Stimulated activated CD8-positive, alpha-beta memory T cell treated with anti-CD3 and anti-CD28 coated beads, Interleukin-12 subunit alpha, Interleukin-12 subunit beta, amount 100 ng/mL, for 24 hours (primary cell): ENCODE measurements around the gene TNNT2.

ENCODE experiments used
- DNase-seq: peaks from one replicate; pipeline ENCODE4 v3.0.0-alpha.2; 2020; ENCODE audit errors: extremely low read depth

The TNNT2 gene

DNA sequence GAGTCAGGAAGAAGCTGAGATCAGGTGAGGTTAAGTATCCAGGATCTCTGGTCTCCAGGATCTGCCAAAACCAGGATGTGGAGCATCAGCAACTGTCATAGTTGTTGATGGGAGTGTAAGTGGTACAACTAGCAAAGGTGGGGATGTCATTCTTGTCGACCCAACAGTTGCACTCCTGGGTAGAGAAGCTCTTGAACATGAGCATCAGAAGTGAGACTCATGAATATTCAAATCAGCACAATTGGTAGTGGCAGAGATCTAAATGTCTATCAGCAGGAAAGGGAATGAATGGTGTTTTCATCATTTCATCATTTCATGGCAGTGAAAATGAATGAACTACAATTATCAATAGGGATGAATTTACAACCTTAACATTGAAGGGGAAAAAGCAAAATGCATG is 25.9 kb upstream of the TNNT2 start:
- DNase-seq = no peak

DNA sequence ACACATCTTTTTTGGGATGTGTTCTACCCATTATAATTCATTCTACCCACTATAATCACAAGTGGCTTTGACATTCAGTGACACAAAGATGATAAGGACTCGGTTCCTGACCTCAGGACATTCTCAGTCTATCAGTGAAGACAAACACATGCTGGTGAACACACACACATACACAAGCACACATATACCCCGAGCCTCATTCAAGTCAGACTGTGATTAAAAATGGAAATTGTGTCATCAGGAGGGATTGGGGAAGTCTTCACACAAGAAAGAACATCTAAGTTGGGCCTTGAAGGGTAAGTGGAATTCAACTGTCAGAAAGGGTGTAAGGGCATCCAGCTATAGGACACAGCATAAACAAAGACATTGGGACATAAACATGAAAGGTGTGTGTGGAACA is 24.2 kb upstream of the TNNT2 start:
- no peak for DNase-seq

DNA sequence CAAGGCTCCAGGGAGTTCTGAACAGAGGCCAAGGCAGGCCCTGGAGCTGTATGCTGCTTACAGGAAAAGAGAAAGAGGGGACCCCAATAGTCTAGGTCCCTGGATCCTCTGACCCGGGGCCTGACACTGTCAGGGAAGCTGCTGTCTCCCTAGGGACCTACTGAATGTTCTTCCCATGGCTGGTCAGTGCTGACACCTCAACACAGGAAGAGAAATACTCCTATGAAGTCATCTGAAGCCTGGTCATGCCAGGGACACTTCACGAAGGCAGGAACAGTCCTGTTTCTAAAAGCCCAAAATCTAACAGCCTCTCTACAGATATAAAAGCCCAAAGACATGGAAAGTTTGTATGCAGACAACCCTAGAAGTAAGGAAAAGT is 23.4 kb upstream of the TNNT2 start:
- DNase-seq = no peak

DNA sequence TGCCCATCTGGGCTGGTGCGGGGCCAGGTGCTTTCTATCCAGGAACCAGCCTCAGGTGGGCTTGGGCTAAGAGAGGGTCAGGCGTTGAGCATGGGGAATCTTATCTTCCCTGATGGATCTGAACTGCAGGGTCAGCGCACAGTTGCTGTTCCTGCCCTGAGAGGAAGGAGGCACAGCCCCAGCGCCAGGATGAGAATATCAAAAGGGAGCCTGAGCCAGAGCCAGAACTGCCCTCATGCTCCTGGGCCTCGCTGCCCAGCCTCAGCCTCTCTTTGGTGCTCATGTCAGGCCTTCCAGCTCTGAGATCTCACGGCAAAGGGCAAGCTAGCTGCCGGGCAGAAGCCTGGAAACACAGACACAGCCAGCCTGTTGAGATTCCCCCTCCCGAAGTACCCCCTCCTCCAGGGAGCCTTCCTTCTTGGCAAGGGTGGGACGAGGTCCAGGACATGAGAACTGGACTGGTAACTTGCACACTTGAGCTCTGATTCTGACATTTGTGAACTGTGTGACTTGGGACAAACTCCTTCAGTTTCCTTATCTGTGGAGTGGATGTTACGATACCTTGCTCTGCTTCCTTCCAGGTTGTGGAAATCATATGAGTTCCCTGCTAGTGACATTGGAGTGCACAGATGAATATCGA is 22.9 kb upstream of the TNNT2 start:
- DNase-seq = no peak

DNA sequence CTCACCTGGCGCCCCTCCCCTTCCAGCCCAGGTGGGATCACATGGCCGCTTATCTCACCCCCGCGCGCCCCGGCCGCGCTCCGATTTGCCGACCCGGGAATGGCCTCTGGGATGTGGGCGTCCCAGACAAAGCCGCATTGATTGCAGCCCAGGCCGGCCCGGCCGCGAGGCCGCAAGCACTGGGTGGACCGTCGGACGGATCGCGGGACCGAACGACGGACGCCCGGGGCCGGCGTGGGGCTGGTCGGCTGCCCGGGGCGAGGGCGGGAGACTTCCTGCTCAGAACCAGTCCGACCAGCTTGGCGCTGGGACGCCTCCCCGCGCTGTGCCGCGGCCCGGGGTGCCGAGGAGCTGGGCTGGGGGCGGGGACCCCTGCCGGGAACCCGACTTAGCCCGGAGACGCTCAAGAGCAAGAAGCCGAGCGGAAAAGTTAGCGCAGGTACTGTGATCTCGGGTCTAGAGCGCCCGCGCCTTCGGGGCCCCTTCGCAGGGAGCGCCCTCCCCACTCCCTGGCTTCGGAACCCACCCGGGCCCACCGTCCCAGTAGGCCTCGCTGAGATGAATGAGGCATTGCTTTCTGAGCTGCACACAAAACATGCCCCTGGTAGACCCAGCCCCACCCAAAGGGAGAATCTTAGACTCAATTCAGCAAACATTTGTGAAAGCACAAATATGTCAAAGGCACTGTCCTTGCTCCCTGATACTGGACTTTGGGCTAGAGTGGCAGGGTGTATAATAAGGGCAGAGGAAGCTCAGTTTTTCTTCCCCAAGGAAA is 22.1 kb upstream of the TNNT2 start:
- DNase-seq = no peak

DNA sequence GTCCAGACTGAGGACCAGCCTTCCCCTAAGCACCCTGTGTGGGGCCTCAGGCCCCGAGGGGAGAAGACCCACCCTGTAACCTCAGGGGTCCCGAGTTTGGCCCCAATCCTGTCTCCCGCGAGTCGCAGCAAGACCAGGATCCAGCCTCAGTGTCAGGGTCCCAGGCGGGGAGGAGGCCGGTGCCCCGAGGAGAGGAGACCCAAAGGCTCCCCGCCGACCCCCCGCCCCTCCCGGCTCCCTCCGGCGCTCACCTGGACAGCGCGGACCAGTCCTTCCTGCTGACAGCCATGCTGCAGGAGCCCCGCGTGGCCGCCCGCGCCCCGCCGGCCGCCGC is 21.5 kb upstream of the TNNT2 start, which contains the start of gene LAD1:
LAD1 (minus strand) TSS at position 307 of the 334 bp plus-strand sequence; CDS start at position 289, 18 bp downstream.
- DNase-seq = no peak

DNA sequence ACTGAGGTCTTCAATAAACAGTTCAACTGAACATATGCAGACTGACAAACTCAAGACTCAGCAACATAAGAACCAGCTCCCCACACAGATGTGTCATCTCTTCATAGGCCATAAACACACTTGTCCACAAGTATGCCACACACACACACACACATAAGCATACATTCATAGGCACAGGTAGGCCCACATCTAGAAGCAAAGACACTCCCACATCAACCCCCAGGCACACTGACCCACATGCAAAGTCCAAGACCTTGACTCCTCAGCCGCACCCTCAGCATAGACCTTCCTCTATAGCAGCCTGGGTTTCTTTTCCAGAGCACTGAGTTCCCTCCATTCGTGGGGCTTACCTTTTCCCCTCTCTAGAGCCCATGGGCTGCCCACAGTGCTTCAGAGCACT is 20.2 kb upstream of the TNNT2 start:
- DNase-seq = no peak

DNA sequence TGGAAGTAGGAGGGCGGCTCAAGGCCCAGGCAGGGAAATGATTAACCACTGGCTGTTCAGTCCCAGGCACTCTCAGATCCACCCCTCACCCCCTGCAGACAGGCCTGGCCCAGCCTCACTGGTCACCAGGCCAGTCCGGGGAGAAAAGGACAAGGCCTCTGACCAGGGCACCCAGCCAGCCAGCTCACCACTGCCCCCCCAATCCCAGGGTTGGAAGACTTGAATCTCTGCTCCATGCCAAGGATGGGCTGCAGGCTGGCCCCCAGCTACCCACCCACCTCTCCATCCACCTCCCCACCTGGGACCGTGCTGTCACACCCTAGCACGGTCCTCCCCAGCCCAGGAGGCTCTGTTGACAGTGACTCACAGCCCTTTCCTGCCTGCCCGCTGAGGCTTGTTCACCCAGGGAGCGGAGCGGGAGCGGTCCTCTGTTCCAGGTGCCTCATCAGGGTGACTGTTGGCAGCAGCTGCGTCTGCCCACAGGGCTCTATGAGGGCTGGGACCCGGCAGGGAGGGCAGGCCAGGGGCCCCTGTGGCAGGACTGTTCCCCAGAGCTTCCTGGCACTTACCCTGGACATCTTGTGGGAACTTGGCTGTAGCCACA is 19.5 kb upstream of the TNNT2 start:
- DNase-seq = no peak

DNA sequence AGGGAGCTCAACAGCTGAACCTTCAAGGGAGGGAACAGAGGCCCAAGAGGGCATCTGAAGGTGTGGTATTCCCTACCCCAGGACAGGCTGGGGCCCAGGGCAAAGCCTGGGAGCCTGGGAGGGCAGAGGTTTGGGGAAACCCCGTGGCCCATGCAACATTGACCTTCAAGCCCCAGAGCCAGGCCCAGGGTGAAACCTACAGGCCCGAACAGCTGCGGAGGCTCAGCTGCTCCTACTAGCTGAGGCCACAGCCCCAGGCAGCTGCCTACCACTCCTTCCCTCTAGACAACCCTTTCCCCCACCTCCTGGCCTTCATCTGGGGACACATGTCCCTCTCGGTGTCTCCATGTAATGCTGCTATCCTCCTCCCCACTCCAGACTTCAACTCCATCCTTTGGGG is 18.5 kb upstream of the TNNT2 start:
- no peak for DNase-seq

DNA sequence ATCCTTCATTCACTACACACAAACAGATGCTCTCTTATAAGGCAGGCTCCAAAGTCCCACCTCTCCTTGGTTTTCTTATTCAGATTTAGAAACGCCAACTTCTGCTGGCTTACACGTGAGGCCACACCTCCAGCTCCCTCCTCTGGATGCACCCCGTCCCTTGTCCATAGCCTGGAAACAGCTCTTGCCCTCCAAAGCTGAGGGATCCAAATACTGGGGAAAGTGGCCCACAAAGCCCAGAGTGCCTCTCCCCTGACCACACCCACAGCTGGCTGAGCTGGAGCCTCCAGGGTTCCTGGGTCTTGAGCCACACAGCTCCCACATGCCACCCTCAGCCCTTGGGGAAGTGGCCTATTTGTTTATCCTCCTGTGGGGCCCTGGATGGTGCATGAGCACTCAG is 17.1 kb upstream of the TNNT2 start:
- no peak for DNase-seq

DNA sequence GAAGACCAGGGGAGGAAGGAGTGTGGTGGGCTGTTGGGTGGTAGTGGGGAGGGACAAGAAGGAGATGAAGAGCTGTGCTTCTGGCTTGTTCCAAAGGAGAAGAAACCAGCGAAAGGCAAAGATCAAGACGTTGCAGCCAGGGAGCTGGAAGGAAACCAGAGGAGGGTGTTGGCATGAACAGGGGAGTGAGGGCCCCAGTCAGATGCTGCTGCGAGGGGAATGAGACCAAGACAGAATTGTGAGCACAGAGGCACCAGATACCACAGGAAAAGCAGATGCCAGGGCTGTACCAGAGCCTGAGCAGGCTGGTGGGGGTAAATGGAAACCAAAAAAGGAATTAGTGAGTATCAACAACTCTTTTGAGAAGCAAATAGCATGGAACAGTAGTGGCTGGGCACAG is 15.6 kb upstream of the TNNT2 start:
- no peak for DNase-seq

DNA sequence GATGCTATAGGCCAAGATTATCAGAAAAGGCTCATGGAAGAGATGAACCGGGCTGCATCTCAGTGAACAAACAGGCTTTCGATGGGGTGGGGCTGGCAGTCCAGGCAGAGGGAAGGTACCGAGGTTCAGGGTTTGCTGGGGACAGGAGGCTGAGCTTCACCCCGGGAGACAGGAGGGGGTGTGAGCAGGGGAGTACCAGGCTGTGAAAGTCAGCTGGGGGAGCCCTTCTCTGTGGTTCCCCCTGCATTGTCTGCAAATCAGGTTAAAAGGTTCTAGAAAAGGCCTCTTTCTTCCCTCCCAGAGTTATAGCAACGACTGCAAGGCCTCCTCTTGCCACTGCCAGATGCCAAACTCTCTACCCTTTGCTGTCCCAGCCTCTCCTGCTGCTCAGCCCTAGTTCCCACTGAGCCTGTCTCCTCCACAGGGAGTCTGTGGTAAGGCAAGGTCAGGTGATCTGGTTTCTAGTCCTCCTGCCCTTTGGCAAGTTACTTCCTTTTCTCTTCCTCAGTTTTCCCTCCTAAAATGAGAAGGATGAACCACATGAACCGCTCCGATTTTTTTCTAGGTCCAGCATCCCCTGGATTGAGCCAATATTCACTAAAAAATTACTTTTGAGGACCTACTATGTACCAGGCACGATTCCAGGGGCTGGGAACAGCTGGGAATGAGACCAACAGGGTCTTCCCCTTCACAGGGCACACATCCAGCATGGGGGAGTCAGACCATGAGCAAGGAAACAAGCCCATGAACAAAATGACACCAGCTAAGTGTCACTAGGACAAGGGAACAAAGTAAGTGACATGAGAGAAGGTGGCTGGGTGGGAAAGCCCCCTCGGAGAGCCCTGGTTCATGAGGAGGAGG is 14.4 kb upstream of the TNNT2 start:
- no peak for DNase-seq

DNA sequence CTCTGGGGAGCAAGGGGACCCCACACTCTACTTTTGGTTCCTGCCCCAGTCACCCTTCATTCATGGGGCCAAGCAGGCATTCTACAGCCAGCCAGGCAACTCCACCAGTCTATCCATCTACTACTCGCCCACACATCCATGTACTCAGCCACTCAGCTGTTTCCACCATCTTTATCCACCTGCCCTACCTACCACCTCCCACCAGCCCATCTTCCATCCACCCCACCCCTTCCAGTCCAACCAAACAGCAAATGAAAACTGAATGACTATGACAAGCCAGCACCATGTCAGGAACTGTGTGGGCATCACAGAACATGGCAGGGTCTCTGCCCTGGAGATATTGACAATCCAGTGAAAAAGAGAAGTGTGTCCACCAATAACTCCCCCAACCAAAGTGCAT is 13.7 kb upstream of the TNNT2 start:
- no peak for DNase-seq

DNA sequence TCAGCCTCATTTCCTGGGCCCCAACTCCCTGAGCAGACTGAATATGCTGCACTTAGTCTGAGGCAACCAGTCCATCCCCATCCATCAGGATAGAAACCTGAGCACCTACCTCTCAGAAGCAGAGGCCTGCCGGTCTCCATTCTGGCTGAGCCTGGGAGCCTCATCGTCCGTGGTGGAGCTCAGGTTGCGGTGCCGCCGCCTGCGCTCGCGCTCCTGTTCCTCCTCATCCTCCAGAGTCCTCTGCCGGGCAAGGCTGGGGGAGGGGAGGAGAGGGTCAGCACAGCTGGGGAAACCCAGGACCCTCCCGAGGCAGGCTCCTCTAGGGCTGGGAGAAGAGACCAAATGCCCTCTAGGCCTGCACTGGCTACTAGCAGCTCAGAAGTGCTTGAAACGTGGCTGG is 11.6 kb upstream of the TNNT2 start:
- no peak for DNase-seq

DNA sequence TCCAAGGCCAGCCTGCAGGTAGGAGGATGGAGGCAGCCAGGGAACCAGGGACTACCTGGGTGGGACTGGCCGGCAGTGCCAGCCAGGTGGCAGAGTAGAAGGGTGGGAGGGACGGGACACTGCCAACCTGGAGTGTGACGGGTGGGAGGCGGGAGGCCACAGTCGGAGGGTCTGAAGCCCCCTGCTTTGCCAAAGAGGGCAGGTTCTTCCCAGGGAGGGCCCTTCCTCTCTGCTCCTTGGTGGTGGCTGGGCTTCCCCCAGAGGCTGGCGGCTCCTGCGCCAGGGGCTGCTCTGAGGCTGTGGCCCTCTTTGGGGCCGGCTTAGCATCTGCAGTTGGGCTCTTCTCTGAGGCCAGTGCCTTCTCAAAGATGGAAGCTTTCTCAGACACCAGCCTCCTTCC is 8.7 kb upstream of the TNNT2 start:
- DNase-seq = no peak

DNA sequence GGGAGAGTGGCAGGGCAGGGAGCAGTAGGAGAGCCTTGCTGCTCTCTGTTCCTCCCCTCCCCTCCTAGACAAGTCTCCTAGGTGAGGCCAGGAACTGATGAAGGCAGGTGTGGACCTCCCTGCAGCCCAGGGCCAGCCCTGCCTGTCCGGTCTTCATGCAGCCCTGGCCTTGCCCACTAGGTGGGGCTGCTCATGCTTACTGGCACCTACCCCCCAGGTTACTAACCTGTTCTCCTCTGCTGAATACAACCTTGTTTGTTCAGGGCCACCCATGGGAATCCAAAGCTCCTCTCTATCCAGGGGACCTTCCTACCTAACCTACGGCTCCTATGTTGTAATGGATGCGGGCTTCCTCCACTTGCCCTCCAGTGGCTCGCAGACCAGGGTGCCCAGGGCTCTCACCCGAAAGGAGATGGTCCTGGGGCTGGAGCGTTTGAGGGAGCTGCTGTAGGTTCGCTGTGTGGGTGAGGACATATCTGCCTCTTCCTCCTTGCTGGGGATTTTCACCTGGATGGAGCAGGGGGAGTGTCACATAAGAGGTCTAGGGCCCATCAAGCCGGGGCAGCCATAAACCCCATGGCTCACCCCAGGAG is 7.9 kb upstream of the TNNT2 start:
- DNase-seq = no peak

DNA sequence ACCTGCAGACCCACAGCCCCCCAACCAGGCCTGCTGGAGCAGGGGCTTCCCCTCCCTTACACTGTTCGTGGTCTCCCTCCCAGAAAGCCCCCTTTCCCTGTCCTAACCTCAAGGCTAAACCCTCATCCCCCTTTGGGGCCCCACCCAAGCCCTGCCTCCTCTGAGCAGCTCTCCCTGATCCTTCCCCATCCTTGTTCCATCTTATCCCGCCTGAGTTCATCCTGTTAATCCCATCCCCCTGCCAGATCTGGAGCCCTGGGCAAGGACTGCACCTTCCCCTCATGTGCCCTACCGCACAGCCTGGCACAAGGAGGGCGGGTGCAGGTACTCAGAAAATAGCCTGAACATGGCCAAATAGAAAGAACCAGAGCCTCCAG is 6.9 kb upstream of the TNNT2 start:
- DNase-seq = no peak

DNA sequence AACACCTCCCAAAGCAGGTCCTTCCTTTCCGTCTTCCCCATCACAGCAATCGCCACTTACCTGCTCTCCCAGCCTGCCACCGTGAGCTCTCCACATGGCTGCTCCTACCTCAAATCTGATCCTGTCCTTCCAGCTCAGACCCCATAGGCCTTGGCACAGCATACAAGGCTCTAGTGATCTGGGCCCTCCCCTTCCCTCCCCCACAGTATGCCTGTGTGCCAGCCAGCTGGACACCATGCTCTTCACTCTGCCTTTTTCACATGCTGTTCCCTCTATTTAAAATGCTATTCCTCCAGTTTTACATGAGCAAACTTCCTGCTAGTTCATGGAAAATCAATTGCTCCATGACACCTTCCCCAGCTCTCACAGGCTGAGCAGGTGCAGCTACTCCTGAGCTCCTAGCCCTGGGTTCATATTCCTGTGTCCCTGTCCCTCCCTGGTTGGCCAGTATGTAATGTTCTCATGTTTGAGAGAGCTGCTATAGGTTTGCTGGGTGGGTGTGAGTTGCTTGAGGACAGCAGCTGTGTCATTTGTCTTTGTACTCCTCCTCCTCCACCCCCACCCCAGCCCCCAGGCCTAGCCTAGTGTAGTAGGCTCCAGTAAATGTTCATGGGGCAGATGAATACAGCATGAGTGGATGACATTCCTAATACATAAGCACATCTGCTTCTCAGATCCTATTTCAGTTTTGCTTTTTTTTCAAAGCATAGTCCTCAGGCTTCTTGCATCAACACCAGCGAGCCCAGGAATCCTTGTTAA is 6.3 kb upstream of the TNNT2 start:
- no peak for DNase-seq

DNA sequence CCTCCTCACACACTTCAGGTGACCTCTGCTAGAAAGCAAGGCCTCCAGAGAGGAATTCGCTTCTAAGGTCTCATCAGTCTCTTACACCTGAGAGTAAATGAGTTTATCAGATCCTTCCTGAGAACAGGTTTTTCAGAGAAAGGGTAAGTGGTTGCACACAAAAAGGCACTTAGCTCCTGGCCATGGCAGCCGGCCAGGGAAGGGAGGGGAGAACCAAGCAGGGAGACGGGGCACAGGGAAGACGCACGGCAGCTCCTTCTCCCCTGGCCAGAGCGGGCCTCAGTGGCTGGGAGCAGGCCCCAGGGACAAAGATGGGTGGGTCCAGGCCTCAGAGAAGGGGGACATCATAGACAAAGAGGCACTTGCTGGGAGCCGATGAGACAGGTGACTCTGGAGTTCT is 3.6 kb upstream of the TNNT2 start:
- DNase-seq = no peak

DNA sequence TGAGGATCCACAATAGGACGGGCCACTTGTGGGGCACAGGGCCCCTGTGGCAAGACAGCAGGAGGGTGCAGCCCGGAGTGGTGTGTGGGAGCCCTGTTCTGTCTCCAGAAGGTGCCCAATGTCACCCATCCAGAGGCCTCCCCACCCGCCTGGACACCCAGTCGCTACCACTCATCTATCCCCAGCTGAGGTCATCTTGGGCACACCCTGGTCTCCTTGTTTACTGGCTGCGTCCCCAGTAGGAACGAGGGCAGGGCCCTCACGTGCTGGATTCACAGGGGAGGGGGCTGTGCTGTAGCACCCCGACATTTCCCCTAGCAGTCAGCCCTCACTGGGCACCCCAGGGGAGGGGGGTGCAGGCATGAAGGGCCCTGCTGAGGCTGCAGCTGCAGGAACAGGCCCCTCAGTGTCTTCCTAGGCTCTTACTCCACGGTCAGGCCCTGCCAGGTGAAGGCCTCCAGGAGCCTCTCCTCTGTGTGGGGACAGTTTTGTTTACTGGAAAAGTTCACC is 2.3 kb upstream of the TNNT2 start:
- DNase-seq = no peak

DNA sequence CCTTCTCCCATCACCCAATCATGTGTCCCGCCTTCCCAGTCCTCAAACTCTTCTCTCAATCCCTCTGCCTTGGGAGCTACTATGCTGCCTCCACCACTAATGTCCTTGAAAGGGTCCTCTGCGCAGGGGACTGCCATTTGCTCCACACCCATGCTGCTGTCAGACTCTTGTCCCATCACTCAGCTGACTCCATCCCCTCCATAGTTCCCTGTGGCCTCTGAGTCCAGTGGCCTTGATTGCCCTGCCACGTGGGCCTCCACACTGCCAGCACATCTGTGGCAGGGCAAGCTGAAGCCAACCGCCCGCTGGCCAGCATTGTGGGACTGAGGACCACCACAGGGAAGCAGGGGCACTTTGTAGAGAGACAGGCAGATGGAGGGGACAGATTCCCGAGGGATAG is 1.3 kb upstream of the TNNT2 start:
- DNase-seq = no peak
